Measurements from ENCODE around the gene MSX2.
A peak's percentile ranks its signal among the peaks of the same experiment; 100 is the strongest.

DNA sequence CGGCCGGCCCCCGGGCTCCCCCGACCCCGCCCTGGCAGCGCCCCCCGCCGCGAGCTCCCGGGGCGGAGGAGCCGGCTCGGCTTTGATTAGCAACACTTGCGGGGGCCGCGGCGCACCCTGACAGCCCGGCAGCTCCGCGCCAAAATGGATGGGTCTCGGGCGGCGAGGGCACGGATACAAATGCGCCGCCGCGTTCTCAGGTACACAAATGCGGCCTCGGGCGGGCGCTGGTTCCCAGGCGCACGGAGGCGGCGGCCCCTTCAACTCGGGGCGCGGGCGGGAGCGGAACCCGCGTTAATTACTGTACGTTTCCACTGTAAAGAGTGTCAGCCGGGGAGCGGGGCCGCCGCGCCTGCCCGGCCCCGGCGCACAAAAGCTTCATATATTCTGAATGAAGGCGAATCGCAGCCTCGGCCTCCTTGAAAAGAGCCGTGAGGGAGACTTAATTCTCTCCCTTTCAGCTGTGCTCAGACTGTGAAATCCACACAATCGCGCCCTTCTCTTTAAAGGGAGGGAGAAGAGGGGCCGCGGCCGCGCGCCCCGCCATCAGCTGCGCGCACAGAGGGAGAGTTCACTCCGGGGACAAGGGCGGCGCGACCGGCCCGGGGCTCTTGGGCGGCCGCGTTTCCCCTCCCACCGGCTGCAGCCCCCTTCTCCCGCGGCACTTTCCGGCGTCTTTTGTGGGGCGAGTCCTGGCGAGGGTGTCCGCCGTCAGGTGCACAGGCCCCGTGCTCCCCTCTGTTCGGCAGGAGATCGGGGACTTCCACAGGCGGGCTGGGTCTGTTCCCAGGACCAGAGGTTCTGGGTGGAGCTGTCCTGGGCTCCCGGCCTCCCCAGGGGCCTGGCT is 27.0 kb downstream of the MSX2 start:
- peak; percentile 68 for TF ChIP-seq EZH2 (IDR thresholded peaks at IDR 0.05; ENCODE audit: low read depth, unreplicated experiment)
- TF ChIP-seq, protein P1, sequence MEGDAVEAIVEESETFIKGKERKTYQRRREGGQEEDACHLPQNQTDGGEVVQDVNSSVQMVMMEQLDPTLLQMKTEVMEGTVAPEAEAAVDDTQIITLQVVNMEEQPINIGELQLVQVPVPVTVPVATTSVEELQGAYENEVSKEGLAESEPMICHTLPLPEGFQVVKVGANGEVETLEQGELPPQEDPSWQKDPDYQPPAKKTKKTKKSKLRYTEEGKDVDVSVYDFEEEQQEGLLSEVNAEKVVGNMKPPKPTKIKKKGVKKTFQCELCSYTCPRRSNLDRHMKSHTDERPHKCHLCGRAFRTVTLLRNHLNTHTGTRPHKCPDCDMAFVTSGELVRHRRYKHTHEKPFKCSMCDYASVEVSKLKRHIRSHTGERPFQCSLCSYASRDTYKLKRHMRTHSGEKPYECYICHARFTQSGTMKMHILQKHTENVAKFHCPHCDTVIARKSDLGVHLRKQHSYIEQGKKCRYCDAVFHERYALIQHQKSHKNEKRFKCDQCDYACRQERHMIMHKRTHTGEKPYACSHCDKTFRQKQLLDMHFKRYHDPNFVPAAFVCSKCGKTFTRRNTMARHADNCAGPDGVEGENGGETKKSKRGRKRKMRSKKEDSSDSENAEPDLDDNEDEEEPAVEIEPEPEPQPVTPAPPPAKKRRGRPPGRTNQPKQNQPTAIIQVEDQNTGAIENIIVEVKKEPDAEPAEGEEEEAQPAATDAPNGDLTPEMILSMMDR (conservative IDR thresholded peaks at IDR 0.05; ENCODE audit: low read depth in 2 of 2): no peak
- TF ChIP-seq, protein P2, sequence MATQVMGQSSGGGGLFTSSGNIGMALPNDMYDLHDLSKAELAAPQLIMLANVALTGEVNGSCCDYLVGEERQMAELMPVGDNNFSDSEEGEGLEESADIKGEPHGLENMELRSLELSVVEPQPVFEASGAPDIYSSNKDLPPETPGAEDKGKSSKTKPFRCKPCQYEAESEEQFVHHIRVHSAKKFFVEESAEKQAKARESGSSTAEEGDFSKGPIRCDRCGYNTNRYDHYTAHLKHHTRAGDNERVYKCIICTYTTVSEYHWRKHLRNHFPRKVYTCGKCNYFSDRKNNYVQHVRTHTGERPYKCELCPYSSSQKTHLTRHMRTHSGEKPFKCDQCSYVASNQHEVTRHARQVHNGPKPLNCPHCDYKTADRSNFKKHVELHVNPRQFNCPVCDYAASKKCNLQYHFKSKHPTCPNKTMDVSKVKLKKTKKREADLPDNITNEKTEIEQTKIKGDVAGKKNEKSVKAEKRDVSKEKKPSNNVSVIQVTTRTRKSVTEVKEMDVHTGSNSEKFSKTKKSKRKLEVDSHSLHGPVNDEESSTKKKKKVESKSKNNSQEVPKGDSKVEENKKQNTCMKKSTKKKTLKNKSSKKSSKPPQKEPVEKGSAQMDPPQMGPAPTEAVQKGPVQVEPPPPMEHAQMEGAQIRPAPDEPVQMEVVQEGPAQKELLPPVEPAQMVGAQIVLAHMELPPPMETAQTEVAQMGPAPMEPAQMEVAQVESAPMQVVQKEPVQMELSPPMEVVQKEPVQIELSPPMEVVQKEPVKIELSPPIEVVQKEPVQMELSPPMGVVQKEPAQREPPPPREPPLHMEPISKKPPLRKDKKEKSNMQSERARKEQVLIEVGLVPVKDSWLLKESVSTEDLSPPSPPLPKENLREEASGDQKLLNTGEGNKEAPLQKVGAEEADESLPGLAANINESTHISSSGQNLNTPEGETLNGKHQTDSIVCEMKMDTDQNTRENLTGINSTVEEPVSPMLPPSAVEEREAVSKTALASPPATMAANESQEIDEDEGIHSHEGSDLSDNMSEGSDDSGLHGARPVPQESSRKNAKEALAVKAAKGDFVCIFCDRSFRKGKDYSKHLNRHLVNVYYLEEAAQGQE (IDR thresholded peaks at IDR 0.05; ENCODE audit: unreplicated experiment): no peak
